ENCODE results near the gene BUD31.
"Not testable (repeated sequence)": the region's sequence is repeated elsewhere in the genome, so short reads cannot be mapped to it uniquely, and the experiment has no call there.

The BUD31 gene

DNA sequence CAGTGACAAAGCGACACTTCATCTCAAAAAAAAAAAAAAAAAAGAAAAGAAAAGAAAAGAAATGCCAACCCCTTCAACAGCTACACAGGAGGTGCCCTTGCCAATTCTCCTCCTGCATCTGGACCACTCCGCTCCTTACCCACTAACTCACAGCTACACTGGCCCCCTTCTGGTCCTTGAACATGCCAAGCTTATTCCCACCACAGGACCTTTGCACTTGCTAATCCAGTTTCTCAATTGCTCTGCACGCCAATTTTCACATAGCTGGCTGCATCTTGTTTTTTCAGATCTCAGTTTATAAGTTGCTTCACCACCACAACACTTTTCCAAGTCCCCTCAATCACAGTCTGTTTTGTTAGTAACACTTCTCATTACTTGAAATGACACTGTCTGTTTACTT is 5.9 kb upstream of the BUD31 start:
- DNase-seq, result no peak

DNA sequence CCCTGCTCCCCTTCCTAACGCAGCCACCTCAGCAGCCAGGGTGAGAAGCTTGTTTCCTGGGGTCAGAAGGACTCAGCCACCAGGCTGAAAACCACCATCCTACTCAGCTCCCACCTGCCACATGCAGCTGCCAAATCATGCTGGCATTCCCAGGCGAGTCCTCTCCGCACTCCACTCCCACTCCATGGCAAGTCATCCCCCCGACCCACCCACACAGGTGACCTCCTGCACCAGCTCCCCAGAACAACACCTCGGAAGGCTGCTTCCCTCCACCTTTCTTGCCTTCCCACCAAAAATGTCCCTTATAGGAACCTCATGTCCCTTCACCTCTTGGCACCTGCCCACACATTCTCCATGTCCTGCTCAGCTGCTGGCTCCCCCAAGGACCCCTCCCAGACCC is 5.0 kb upstream of the BUD31 start:
- DNase-seq, result no peak

DNA sequence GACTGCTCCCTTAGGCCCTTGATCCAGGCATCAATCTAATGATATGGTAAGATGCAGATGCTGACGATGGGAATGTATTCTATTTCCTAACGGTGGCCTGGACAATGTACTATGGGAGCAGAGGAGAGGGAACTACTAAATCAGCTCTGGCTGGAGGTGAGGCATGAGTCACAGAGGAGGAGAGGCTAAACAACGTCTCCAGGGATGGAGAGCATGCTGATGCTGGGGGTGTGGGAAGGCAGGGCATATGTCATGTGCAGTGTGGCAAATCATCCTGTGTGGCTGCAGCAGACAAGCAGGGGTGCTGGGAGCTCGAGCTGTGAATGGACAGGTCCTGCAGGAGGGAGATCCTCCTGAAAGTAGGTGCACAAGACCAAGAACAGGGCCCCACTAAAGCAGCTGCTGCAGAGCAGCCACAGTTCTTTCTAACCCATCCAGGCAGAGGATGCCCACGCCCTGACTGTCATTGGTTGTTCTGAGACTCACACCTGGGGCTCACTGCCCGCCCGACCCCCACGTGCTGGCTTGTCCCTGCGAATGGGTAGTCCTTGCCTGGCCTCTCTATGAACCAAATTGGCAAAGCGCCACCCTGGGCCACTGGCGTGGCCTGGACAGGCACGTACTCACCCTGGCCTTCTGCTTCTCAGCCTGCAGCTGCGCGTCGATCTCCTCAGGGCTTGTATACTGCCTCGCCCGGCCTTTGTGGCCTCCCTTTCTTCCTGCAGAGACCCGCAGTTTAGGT is 4.4 kb upstream of the BUD31 start:
- DNase-seq, result no peak

DNA sequence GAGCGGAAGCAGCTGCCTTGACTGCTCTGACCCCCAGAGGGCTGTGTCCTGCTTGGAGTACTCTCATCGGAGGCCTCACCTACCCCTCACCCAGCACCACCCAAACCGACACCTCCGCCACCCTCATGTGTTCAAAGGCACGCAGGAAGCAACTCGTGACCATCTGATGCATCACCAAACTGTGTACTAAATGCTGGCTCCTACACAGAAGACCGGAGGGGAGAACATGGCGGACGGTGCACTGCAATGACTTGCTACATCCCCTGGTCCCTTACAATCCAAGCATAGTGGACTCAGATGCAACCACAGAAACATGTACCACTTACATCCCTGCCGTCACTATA is 3.8 kb upstream of the BUD31 start:
- no peak for DNase-seq

DNA sequence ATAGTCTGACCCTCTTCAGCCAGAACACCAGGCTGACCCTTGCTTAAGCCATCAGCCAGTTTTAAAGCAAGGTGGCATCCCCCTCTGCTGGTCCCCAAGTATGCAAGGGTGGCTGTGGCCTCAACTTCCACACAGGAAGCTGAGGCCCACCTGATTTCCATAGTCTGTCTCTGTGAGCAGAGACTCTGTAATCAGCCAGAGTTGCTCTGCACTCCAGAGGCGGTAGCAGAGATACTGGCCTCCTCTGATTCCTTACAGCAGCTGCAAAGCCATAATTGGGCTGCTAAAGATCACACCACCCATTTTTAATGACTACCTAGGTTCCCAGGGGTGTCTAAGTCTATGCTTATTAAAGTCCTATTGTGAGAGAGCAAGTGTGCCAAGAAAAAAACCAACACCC is 2.2 kb upstream of the BUD31 start:
- DNase-seq, result peak; percentile 74

DNA sequence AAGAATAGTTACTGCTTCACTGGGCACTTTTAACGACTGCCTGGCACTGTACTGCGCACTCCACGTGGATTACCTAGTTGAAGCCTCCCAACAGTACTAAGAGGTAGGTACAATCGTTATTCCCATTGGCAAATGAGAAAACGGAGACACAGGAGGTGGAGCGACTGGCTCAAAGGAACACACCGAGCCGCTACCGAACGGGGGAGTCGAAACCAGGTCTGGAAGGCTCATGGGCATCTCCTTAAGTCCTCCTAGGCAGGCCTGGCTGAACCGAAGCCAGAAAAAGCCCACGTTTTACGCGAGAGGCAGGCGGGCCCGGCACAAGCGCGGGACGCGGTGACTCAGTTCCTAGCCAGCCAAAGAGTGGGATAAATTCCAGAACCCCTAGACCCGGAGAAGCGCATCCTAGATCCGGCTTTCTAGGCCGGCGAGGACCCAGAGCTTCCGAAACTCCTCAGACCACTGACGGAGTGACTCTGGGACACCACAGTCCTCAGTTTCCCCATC is 844 bp upstream of the BUD31 start:
- DNase-seq, result peak; percentile 79

DNA sequence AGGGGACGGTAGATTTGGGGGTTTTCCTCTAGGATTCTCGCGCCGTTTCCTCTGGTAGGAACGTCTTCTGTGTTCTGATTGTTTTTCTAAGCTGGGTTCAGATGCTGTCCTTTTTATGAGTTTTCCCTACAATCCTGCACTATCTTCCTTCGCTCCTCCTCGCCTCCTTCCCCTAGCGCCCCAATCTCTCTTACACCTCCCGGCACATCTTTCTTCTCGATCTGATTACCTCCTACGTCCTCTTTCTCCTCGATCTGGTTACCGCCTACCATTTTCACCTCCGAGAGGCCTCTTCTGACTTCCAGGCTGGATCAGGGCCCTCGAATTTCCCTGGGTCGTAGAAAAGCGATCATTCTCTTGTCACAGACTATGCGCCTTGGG is 413 bp downstream of the BUD31 start:
- DNase-seq, result no peak

DNA sequence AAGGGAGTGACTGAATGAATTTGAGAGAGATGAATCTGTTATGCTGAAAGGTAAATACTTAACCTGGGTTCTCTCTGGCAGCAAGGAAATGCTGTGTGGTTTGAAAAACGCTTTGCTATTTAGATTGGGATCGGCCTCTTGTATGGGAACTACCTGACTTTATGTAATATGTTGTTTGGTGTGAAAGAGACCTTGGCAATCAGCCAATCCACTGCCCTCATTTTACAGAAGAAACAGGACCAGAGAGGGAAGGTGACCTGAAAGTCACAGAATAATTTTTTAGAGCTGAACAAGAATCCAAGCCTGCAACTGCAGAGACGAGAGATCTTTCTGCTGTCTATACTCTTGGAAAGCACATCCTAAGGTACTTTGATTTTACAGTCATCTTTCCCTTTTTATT is 1.0 kb downstream of the BUD31 start:
- no peak for DNase-seq

DNA sequence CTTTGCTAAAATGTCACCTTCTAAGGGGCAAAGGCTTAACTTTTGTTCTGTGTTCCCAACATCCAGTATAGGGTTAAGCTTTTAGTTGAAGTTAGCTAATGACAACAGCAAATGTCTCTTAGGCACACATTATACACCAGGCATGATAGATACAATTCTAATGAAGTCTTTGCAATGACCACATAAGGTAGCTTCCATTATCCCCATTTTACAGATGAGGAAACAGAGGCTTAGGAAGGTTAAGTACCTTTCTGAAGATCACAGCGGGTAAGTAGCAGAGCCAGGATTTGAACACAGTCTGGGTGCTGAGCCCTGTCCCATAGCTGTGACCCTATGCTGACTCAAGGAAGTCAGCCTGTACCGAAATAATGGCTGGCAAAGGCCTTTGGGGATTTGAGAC is 1.9 kb downstream of the BUD31 start:
- DNase-seq, result no peak

DNA sequence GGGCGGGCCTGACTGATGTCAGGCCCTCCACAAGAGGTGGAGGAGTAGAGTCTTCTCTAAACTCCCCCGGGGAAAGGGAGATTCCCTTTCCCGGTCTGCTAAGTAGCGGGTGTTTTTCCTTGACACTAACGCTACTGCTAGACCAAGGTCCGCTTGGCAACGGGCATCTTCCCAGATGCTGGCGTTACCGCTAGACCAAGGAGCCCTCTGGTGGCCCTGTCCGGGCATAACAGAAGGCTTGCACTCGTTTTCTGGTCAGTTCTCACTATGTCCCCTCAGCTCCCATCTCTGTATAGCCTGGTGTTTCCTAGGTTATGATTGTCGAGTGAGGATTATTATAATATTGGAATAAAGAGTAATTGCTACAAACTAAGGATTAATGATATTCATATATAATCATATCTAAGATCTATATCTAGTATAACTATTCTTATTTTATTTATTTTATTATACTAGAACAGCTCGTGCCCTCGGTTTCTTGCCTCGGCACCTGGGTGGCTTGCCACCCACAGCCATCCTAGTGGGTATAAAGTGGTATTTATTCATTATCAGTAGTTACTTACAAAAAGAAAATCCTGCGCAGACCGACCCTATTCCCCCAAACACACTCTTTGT is 6.9 kb downstream of the BUD31 start:
- DNase-seq, result peak; percentile 62

DNA sequence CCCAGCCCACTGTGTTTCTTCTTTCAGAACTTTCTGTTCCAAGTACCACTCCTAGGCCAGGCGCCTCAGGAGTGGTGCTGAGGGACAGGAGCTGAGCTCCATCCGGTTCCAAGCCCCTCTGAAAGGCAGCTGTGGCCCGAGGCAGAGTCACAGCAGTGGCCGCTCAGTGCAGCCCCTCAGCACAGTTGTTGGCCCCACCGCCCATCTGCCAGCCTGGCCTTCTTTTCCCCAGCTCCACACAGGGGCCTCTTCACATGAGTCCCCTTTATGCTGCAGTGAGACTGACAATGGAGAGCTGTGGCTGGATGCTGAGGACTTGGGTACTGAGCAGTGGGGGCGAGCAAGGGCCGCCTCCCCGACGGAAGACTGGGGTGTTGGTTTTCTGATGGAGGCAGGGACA is 9.5 kb downstream of the BUD31 start:
- DNase-seq, result no peak

DNA sequence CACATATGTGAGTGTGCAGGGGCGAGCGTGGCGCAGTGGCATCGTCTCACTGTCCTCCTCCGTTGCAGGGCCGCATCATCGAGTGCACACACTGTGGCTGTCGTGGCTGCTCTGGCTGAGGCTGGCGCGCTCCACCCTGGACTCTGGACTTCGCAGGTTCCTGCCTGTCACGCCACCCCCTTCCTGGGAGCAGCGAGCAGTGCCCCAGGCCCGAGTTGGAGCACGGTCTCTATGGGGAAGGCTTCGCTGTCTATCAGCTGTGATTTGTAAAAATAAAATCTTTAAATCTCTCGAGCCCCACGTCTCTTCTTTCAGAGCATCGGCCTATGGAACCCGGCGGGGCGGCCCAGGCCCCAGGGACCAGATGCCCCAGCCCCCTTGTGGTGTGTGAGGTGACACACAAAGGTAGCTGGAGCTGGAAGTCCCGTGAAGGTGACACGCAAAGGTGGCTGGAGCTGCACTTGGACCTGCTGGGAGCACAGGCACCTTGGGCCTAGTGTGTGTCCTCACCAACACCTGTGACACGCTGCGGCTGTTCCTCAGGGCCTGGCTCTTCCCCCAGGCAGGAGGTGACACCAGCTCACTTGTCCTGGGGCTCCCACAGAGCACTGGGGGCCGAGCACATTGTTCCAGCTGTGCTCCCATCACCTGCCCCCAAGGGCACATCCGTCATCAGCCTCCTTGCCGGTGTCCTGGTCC is 10.7 kb downstream of the BUD31 start:
- DNase-seq, result no peak

DNA sequence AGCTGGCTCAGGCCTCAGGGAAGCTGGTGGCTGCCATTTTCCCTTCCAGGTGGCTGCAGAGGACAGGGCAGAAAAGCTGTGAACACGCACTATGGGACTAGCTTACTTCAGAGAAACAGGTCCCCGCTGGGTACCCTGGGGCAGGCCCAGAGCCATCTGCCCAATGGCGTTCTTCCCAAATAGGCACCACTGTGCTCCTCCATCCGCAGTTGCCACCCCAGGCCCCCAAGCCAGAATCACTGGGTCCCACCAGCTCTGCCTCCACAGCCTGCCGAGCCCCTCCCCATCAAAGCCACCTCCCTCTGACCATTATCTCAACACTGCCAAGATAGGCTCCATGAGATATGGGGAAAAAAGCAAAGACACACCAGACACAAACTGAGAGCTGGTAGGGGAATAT is 11.4 kb downstream of the BUD31 start:
- no peak for DNase-seq

DNA sequence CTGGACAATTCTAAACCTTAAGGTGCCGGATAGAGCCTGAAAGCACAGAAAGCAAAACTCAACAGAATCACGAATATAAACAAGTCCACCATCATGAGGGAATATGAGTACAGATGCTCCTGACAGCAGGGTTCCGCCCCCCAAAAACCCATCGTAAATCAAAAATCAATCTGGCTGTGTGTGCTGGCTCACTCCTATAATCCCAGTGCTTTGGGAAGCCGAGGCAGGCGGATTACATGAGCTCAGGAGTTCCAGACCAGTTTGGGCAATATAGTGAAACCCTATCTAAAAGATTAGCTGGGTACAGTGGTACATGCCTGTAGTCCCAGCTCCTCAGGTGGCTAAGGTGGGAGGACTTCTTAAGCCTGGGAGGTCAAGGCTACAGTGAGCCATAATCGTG is 12.2 kb downstream of the BUD31 start:
- DNase-seq, result no peak

DNA sequence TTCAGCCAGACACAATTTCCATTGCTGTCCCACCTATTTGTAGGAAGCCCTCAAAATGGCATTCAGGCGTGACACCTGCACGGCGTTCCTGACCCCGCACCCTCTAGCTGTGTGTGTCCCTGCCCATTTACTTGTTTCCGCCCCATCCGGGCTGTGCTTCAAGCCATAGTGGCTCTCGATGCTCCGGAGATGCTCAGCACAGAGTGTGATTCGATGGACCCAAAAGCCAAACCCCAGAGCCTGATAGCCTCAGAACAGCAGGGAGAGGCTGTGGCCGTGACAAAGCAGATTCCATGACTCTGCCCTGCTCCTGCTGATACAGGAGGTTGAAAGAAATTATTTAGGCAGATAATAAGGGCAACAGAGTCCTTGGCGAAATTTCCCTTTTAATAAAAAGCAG is 13.4 kb downstream of the BUD31 start:
- DNase-seq, result peak; percentile 11

DNA sequence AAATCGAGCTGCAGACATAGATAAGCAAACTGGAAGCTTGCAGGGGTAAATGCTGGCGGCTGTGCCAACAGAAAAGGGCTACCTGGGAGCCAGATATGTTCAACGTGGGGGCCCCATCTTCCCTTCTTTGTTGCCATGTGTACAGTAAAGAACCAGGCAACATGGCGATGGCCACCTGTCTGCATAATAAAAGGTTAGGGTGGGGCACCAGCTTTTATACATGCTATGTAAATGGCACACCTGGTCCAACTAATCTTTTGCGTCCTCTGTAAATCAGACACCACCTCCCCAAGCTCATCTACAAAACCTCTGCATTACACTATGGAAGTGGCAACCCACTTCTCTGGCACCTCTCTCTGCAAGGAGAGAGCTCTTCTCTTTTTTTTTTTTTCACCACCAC is 13.9 kb downstream of the BUD31 start:
- DNase-seq, result no peak

DNA sequence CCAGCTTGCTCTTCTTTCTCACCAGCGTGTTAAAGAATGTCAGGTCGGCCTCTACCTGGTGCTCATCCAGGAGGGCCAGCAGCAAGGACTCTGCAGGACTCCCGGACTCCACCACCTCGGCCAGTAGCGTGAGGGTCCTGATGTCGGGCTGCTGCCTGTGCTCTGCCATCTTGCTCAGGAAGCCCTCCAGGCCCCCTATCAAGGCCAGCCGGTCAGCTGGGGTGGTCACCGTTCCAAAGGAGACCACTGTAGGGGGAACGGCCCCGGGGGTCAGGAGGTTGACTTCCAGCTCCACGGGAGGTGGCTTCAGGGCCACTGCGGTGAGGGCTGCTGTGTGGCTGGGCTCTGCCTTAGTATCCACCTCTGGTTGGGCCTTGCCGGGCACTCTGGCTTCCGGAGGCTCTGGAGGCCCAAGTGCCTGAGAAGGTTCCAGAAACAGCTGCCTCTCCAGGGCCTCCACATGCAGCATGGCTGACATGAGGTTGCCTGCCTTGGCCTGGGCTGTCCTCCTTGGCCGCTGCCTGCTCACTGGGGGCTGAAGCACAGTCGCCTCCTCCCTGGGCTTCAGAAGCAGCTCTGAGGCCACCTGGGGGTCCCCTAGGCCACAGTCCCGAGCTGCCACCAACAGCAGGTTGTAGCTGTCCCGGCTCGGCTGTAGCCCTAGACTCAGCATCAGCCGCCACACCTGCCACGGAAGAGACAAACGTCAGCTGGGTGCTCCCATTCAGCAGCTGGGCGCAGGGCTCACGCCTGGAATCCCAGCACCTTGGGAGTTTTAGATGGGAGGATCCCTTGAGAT is 16.4 kb downstream of the BUD31 start:
- DNase-seq, result no peak

DNA sequence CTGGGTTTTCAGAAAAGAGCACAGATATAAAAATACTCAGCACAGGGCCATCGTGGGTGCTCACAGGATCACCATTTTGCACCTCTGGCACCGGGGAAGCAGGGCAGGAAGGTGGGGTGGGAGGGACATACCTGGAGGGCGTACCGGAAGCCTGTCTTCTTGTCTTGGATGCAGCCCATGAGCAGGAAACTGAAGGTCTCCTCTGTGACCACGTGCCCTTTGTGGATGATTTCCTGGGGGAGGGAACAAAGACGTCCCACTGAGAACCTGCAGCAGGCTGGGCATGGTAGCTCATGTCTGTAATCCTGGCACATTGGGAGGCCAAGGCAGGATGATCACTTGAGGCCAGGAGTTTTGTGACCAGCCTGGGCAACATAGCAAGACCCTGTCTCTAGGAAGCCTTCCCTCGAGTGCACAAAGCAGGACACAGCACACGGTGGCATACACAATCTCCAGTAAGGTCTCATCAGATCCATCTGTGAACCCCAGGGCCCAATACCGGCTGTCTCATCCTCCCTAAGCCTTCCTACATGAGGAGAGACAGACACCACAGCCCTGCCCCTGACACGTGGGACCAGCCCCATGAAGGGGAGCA is 20.3 kb downstream of the BUD31 start:
- DNase-seq, result no peak

DNA sequence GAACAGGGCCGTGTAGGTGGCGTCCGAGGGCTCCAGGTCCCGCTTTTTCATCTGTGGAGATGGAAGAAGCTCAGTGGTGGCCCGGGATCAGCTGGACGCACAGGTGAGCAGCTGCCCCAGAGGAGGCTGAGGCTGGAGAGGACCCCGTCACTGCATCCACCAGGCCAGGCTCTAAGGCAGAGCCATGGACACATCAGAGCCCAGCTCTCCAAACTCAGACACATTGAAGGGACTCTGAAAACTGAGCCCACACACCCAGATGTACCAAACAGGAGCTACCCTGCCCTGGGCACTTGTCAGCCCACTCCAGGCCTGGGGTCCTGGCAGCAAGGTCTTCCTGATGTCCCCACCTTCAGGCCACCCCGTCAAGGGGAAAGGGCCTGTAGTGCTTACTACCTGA is 21.0 kb downstream of the BUD31 start:
- DNase-seq, result no peak

DNA sequence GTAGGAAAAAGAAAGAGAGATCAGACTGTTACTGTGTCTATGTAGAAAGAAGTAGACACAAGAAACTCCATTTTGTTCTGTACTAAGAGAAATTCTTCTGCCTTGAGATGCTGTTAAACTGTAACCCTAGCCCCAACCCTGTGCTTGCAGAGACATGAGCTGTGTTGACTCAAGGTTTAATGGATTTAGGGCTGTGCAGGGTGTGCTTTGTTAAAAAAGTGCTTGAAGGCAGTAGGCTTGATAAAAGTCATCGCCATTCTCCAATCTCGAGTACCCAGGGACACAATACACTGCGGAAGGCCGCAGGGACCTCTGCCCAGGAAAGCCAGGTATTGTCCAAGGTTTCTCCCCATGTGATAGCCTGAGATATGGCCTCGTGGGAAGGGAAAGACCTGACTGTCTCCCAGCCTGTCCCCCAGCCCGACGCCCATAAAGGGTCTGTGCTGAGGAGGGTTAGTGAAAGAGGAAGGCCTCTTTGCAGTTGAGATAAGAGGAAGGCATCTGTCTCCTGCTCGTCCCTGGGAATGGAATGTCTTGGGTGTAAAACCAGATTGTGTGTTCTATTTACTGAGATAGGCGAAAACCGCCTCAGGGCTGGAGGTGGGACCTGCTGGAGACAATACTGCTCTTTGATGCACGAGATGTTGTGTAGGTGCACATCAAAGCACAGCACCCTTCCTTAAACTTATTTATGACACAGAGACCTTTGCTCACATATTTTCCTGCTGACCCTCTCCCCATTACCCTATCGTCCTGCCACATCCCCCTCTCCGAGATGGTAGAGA is 23.2 kb downstream of the BUD31 start:
- DNase-seq, result not testable (repeated sequence)

DNA sequence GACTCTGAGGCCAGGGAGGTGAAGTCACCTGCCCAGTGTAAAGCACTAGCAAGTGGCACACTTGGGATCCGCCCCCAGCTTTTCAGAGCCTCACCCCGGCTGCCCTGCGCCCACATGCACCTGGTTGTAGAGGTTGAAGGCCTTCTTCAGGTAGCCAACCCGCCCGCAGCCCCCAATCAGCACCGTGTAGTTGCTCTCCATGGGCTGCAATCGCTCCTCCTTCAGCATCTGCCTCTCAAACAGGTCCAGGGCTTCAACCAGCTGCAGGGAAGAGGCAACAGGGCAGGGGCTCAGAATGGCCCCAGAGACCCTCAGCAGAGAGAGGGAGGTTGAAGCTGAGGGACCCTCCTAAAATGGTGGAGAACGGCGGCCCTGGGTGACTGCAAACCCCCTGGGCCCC is 24.4 kb downstream of the BUD31 start:
- no peak for DNase-seq

DNA sequence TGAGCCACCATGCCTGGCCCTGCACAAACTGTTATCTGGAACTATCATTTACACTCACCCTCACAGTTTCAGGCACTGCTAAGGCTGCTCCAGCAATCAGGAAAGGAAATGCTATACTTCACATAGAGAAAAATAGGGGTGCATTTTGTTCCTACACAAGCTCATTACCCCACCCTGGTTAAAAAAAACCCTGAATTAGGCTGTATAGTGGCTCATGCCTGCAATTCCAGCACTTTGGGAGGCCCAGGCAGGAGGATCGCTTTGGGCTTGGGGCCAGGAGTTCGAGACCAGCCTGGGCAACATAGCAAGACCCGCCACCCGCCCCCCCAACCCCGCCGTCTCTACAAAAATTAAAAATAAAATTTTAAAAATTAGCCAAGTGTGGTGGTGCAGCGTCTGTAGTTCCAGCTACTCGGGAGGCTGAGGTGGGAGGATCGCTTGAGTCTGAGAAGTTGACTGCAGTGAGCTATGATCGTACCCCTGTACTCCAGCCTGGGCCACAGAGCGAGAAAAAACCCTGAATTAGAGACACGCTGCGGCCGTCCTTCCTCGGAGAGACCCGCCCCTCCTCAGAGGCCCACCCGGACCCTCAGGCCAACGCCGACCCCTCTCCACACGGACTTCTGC is 29.3 kb downstream of the BUD31 start:
- DNase-seq, result no peak

Data from NCI-H2227 treated with DMSO at 0.1 percent for 48 hours (cell line).